Right atrium auricular region (tissue), 2 donors: ENCODE data around the gene WIPI1. TPM values are rescaled to one million over a fixed set of nuclear protein-coding genes. Genes with fewer than 3 reads are reported as not detected.

Experiments
- DNase-seq: peaks from one replicate; pipeline ENCODE4 v3.0.0-alpha.2; 2019; ENCODE audit warnings: low spot score
- H3K27ac ChIP-seq, 2 donors: fragments of 200-600 bp; sonication (generic); 1 replicate in 1 of 2; 2 replicates in 1 of 2; pipeline ENCODE4 v1.5.1; 2016 to 2019
- H3K27me3 ChIP-seq, 2 donors: fragments of 200-600 bp; sonication (generic); one replicate each; pipeline versions ENCODE4 v1.5.1 to v1.6.0; 2017 to 2019
- H3K36me3 ChIP-seq: fragments of 200-600 bp; sonication (generic); one replicate; pipeline ENCODE4 v1.5.1; 2016
- H3K4me1 ChIP-seq, 2 donors: fragments of 200-600 bp; sonication (generic); one replicate each; pipeline versions ENCODE4 v1.5.1 to v1.6.0; 2017 to 2019
- H3K4me3 ChIP-seq, 2 donors: fragments of 200-600 bp; sonication (generic); 1 replicate in 1 of 2; 2 replicates in 1 of 2; pipeline ENCODE4 v1.5.1; 2017 to 2019; ENCODE audit warnings: mild to moderate bottlenecking in 1 of 2, moderate library complexity in 1 of 2
- H3K9me3 ChIP-seq, 2 donors: fragments of 200-600 bp; sonication (generic); one replicate each; pipeline ENCODE4 v1.5.1; 2019
- CTCF ChIP-seq, 2 donors: fragments of 200-600 bp; sonication (generic); IDR thresholded peaks; one replicate each; pipeline ENCODE4 v1.5.1; 2019; ENCODE audit warnings: antibody characterized with exemption in 2 of 2
- total RNA-seq, 2 donors: library from RNA; depleted of rRNA; stranded (reverse); fragments of >200 nt; gene quantifications; one replicate each; pipeline ENCODE4 v1.1.0, GENCODE V29; 2016

WIPI1 gene
- total RNA-seq, 2 donors from 2014 or later: 50.3 to 76.2 TPM

- H3K4me3 ChIP-seq: no peak overlapping the region
- peaks cover 0 to 17% of the 10 kb centered on the region in 2 donors for H3K4me1 ChIP-seq
- H3K9me3 ChIP-seq: no peaks in the 10 kb centered on the region
- no peak for DNase-seq
- peaks cover 99% of the 10 kb centered on the region for H3K36me3 ChIP-seq
- no peaks in the 10 kb centered on the region for H3K27me3 ChIP-seq
- H3K27ac ChIP-seq: peak overlapping the region; percentile 48 to 51
- no peak for TF ChIP-seq CTCF (IDR thresholded peaks at IDR 0.05)
Measured at GRCh38 chr17:68431045-68431608, 26.2 kb downstream of the WIPI1 start.

GRCh38 chr17:68429881-68430280, 27.4 kb downstream of the WIPI1 start:
- H3K9me3 ChIP-seq: no peaks in the 10 kb centered on the region
- H3K4me1 ChIP-seq: peaks cover 0 to 10% of the 10 kb centered on the region in 2 donors
- H3K27me3 ChIP-seq: no peaks in the 10 kb centered on the region
- H3K27ac ChIP-seq: no peak overlapping the region
- peaks cover 99% of the 10 kb centered on the region for H3K36me3 ChIP-seq
- no peak for DNase-seq
- TF ChIP-seq CTCF (IDR thresholded peaks at IDR 0.05): no peak
- H3K4me3 ChIP-seq: no peak overlapping the region

GRCh38 chr17:68428498-68429172, 28.7 kb downstream of the WIPI1 start:
- Histone ChIP-seq H3K27me3 (no peaks in the 10 kb centered on the region), H3K27ac (no peak overlapping the region), H3K36me3 (peaks cover 98% of the 10 kb centered on the region)

GRCh38 chr17:68427575-68427974, 29.7 kb downstream of the WIPI1 start:
- Histone ChIP-seq H3K4me3 (no peak overlapping the region), H3K36me3 (peaks cover 96% of the 10 kb centered on the region), H3K27ac (no peak overlapping the region), H3K9me3 (no peaks in the 10 kb centered on the region), H3K27me3 (no peaks in the 10 kb centered on the region), H3K4me1 (peaks cover 0 to 10% of the 10 kb centered on the region in 2 donors)
- TF ChIP-seq CTCF (IDR thresholded peaks at IDR 0.05): no peak
- no peak for DNase-seq

More at GRCh38 chr17:68428498-68429172, 28.7 kb downstream of the WIPI1 start:
- Histone ChIP-seq H3K4me1 (peaks cover 0 to 10% of the 10 kb centered on the region in 2 donors), H3K9me3 (no peaks in the 10 kb centered on the region), H3K4me3 (no peak overlapping the region)
- no peak for TF ChIP-seq CTCF (IDR thresholded peaks at IDR 0.05)
- DNase-seq: no peak

GRCh38 chr17:68425979-68426378, 31.3 kb downstream of the WIPI1 start:
- no peaks in the 10 kb centered on the region for H3K4me1 ChIP-seq
- TF ChIP-seq CTCF (IDR thresholded peaks at IDR 0.05): no peak
- H3K27me3 ChIP-seq: no peaks in the 10 kb centered on the region
- peaks cover 88% of the 10 kb centered on the region for H3K36me3 ChIP-seq
- H3K9me3 ChIP-seq: no peaks in the 10 kb centered on the region
- no peak overlapping the region for H3K4me3 ChIP-seq
- no peak overlapping the region for H3K27ac ChIP-seq
- no peak for DNase-seq
